ENCODE data around the gene PIGA.

The PIGA gene

DNA sequence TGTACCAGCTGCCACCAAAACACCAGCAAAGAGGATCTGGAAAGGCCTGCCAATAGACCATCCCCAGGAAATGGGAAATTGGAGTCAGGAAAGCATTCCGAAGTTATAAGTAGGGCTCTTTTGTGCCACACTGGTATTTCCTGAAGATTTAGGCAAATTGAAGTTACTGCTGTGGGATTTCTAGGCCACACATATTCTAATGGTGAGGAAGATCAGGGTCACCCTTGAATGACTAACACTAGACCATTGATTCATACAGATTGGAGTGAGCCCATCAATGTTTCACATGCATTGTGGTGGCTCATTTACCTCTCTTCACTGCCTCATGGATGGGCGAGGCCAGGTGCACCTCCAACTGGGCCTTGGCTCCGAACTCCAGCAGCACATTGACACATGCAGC lies 42.5 kb downstream of the PIGA start:
- CTCF ChIA-PET: interaction anchor here (3.7 kb wide), 1 partner anchor 7 kb away, joined by 16 read pairs; no protein-coding TSS in a partner anchor
- no peak overlapping the region for H3K27ac ChIP-seq (ENCODE audit: extremely low read depth, low read depth, low read length)
- TF ChIP-seq ZNF248 (tag by site-specific recombination; IDR thresholded peaks at IDR 0.05): no peak
- no peak for TF ChIP-seq ZBTB7A (tag by site-specific recombination; IDR thresholded peaks at IDR 0.05; ENCODE audit: low read depth)
- no peak for TF ChIP-seq ZNF658 (tag by site-specific recombination; IDR thresholded peaks at IDR 0.05)
- TF ChIP-seq, protein P1, sequence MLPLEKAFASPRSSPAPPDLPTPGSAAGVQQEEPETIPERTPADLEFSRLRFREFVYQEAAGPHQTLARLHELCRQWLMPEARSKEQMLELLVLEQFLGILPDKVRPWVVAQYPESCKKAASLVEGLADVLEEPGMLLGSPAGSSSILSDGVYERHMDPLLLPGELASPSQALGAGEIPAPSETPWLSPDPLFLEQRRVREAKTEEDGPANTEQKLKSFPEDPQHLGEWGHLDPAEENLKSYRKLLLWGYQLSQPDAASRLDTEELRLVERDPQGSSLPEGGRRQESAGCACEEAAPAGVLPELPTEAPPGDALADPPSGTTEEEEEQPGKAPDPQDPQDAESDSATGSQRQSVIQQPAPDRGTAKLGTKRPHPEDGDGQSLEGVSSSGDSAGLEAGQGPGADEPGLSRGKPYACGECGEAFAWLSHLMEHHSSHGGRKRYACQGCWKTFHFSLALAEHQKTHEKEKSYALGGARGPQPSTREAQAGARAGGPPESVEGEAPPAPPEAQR (tag by site-specific recombination; IDR thresholded peaks at IDR 0.05): no peak
- TF ChIP-seq, protein P2, sequence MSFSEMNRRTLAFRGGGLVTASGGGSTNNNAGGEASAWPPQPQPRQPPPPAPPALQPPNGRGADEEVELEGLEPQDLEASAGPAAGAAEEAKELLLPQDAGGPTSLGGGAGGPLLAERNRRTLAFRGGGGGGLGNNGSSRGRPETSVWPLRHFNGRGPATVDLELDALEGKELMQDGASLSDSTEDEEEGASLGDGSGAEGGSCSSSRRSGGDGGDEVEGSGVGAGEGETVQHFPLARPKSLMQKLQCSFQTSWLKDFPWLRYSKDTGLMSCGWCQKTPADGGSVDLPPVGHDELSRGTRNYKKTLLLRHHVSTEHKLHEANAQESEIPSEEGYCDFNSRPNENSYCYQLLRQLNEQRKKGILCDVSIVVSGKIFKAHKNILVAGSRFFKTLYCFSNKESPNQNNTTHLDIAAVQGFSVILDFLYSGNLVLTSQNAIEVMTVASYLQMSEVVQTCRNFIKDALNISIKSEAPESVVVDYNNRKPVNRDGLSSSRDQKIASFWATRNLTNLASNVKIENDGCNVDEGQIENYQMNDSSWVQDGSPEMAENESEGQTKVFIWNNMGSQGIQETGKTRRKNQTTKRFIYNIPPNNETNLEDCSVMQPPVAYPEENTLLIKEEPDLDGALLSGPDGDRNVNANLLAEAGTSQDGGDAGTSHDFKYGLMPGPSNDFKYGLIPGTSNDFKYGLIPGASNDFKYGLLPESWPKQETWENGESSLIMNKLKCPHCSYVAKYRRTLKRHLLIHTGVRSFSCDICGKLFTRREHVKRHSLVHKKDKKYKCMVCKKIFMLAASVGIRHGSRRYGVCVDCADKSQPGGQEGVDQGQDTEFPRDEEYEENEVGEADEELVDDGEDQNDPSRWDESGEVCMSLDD (tag by site-specific recombination; IDR thresholded peaks at IDR 0.05): no peak
- no peak for TF ChIP-seq ZNF37A (tag by site-specific recombination; IDR thresholded peaks at IDR 0.05)
- no peak for TF ChIP-seq ZNF544 (tag by site-specific recombination; IDR thresholded peaks at IDR 0.05)
- TF ChIP-seq, protein P3, sequence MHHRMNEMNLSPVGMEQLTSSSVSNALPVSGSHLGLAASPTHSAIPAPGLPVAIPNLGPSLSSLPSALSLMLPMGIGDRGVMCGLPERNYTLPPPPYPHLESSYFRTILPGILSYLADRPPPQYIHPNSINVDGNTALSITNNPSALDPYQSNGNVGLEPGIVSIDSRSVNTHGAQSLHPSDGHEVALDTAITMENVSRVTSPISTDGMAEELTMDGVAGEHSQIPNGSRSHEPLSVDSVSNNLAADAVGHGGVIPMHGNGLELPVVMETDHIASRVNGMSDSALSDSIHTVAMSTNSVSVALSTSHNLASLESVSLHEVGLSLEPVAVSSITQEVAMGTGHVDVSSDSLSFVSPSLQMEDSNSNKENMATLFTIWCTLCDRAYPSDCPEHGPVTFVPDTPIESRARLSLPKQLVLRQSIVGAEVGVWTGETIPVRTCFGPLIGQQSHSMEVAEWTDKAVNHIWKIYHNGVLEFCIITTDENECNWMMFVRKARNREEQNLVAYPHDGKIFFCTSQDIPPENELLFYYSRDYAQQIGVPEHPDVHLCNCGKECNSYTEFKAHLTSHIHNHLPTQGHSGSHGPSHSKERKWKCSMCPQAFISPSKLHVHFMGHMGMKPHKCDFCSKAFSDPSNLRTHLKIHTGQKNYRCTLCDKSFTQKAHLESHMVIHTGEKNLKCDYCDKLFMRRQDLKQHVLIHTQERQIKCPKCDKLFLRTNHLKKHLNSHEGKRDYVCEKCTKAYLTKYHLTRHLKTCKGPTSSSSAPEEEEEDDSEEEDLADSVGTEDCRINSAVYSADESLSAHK (tag by site-specific recombination; IDR thresholded peaks at IDR 0.05): no peak
- TF ChIP-seq ZNF335 (tag by site-specific recombination; conservative IDR thresholded peaks at IDR 0.05): no peak
- TF ChIP-seq ZNF174 (tag by site-specific recombination; IDR thresholded peaks at IDR 0.05): no peak

DNA sequence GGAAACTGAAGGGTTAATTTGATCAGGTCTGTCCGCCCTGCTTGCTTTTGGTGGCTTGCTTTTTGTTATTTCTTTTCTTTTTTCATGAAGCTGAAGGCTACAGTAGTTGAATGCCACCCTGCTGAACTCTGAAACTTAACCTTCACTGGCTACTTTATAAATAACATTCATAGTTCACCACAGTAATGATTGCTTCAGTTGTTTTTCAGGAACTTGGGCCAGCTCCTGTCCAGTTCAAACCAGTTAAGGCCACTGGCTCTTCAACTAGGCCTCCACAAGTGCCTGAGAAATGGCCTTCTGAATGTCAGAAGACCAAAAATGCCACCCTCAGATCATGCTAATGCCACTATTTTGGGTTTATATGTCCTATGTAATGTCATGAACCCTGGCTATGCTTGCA lies 57.7 kb downstream of the PIGA start:
- ChIA-PET POLR2A (no interaction called here), CTCF (no interaction called here)
- TF ChIP-seq ZNF214 (tag by site-specific recombination; IDR thresholded peaks at IDR 0.05; ENCODE audit: borderline replicate concordance): no peak
- no peak for TF ChIP-seq ZNF169 (tag by site-specific recombination; IDR thresholded peaks at IDR 0.05)
- TF ChIP-seq, protein P4, sequence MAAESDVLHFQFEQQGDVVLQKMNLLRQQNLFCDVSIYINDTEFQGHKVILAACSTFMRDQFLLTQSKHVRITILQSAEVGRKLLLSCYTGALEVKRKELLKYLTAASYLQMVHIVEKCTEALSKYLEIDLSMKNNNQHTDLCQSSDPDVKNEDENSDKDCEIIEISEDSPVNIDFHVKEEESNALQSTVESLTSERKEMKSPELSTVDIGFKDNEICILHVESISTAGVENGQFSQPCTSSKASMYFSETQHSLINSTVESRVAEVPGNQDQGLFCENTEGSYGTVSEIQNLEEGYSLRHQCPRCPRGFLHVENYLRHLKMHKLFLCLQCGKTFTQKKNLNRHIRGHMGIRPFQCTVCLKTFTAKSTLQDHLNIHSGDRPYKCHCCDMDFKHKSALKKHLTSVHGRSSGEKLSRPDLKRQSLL (tag by site-specific recombination; IDR thresholded peaks at IDR 0.05): no peak

More for the DNA sequence above, 42.5 kb downstream of the PIGA start:
- H3K4me1 ChIP-seq (ENCODE audit: control insufficient read depth, insufficient read depth, low read length): no peaks in the 10 kb centered on the region
- no peak overlapping the region for H3K4me3 ChIP-seq (ENCODE audit: low read depth, low read length)
- H3K9me3 ChIP-seq (ENCODE audit: control insufficient read depth, insufficient read depth, low read depth, low read length): no peaks in the 10 kb centered on the region
- no peaks in the 10 kb centered on the region for H3K36me3 ChIP-seq (ENCODE audit: control insufficient read depth in 2 of 2, insufficient read depth in 1 of 2, low read length in 2 of 2)
- POLR2A ChIA-PET: no interaction called here

DNA sequence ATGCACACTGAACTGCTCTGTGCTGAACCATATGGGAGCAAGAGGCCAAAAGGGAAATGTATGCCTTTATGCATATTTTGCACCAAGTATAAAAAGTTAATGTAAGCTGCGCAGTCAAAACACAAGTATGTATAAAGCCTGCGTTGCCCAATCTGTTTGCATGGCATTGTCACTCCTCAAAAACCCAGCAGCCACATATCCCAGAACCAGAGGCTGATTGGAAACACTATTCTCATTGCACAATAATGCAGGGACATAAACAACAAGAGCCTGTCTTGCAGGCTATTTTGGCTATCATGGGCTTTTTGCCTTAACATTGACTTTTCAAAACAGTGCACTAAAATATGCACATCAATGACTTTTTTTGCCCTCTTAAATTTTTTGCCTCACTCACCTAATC lies 60.4 kb downstream of the PIGA start:
- Histone ChIP-seq H3K4me1 (ENCODE audit: control insufficient read depth, insufficient read depth, low read length) (no peaks in the 10 kb centered on the region), H3K9me3 (ENCODE audit: control insufficient read depth, insufficient read depth, low read depth, low read length) (no peaks in the 10 kb centered on the region), H3K27ac (ENCODE audit: extremely low read depth, low read depth, low read length) (no peak overlapping the region), H3K36me3 (ENCODE audit: control insufficient read depth in 2 of 2, insufficient read depth in 1 of 2, low read length in 2 of 2) (no peaks in the 10 kb centered on the region), H3K4me3 (ENCODE audit: low read depth, low read length) (no peak overlapping the region)
- CTCF ChIA-PET: interaction anchor here (0.6 kb wide), 2 partner anchors 523 to 1554 kb away, joined by 3 to 7 read pairs; no protein-coding TSS in a partner anchor
- POLR2A ChIA-PET: no interaction called here
- no peak for TF ChIP-seq REPIN1 (tag by site-specific recombination; IDR thresholded peaks at IDR 0.05; ENCODE audit: low read depth)
- no peak for TF ChIP-seq ZNF350 (tag by site-specific recombination; IDR thresholded peaks at IDR 0.05)
- no peak for TF ChIP-seq KLF9 (tag by site-specific recombination; IDR thresholded peaks at IDR 0.05; ENCODE audit: low read depth)
- no peak for TF ChIP-seq ZSCAN16 (tag by site-specific recombination; IDR thresholded peaks at IDR 0.05)
- TF ChIP-seq, protein P5, sequence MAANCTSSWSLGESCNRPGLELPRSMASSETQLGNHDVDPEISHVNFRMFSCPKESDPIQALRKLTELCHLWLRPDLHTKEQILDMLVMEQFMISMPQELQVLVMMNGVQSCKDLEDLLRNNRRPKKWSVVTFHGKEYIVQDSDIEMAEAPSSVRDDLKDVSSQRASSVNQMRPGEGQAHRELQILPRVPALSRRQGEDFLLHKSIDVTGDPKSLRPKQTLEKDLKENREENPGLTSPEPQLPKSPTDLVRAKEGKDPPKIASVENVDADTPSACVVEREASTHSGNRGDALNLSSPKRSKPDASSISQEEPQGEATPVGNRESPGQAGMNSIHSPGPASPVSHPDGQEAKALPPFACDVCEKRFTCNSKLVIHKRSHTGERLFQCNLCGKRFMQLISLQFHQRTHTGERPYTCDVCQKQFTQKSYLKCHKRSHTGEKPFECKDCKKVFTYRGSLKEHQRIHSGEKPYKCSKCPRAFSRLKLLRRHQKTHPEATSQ (tag by site-specific recombination; IDR thresholded peaks at IDR 0.05): no peak
- TF ChIP-seq ZNF23 (tag by site-specific recombination; IDR thresholded peaks at IDR 0.05; ENCODE audit: borderline replicate concordance): no peak
- TF ChIP-seq, protein P6, sequence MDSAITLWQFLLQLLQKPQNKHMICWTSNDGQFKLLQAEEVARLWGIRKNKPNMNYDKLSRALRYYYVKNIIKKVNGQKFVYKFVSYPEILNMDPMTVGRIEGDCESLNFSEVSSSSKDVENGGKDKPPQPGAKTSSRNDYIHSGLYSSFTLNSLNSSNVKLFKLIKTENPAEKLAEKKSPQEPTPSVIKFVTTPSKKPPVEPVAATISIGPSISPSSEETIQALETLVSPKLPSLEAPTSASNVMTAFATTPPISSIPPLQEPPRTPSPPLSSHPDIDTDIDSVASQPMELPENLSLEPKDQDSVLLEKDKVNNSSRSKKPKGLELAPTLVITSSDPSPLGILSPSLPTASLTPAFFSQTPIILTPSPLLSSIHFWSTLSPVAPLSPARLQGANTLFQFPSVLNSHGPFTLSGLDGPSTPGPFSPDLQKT (IDR thresholded peaks at IDR 0.05; ENCODE audit: borderline replicate concordance, low read depth, low read length): no peak
- no peak for TF ChIP-seq OVOL3 (tag by site-specific recombination; IDR thresholded peaks at IDR 0.05)
- TF ChIP-seq ZNF292 (tag by site-specific recombination; IDR thresholded peaks at IDR 0.05; ENCODE audit: borderline replicate concordance, low read depth): no peak

More for the DNA sequence above, 57.7 kb downstream of the PIGA start:
- H3K36me3 ChIP-seq (ENCODE audit: control insufficient read depth in 2 of 2, insufficient read depth in 1 of 2, low read length in 2 of 2): no peaks in the 10 kb centered on the region
- no peaks in the 10 kb centered on the region; the same call in 1 of the 2 replicates for H3K9me3 ChIP-seq (ENCODE audit: control insufficient read depth, insufficient read depth, low read depth, low read length)
- no peaks in the 10 kb centered on the region for H3K4me1 ChIP-seq (ENCODE audit: control insufficient read depth, insufficient read depth, low read length)
- no peak overlapping the region for H3K27ac ChIP-seq (ENCODE audit: extremely low read depth, low read depth, low read length)
- no peak overlapping the region for H3K4me3 ChIP-seq (ENCODE audit: low read depth, low read length)
